Astrocyte (in vitro differentiated cells and primary cell): ENCODE measurements around the gene PGA3. TPM values are rescaled to one million over a fixed set of nuclear protein-coding genes. Genes with fewer than 3 reads are reported as not detected.

Experiments used
- DNase-seq: peaks from one replicate; pipeline ENCODE4 v3.0.0-alpha.2; 2010; ENCODE audit warnings: low read depth
- FAIRE-seq: peaks from 2 replicates; lab custom pipeline; 2011; peaks lifted over from hg19 to GRCh38; lab: Jason Lieb, UNC
- H2AFZ ChIP-seq: 2 replicates; pipeline ENCODE4 v1.6.0; 2012; ENCODE audit warnings: low read depth, low read length, inconsistent platforms
- H3K27ac ChIP-seq: 2 replicates; pipeline ENCODE4 v1.5.1; 2011; ENCODE audit warnings: low read depth, low read length, inconsistent platforms
- H3K27me3 ChIP-seq: 2 replicates; pipeline ENCODE4 v1.6.0; 2011; ENCODE audit warnings: low read length, inconsistent platforms; ENCODE audit not compliant: insufficient read depth
- H3K36me3 ChIP-seq: 2 replicates; pipeline ENCODE4 v1.5.1; 2011; ENCODE audit warnings: low read length, inconsistent platforms; ENCODE audit not compliant: insufficient read depth
- H3K4me1 ChIP-seq: 2 replicates; pipeline ENCODE4 v1.5.1; 2011; ENCODE audit warnings: low read length, inconsistent platforms; ENCODE audit not compliant: insufficient read depth
- H3K4me2 ChIP-seq: 2 replicates; pipeline ENCODE4 v1.6.0; 2012; ENCODE audit warnings: low read length, inconsistent platforms
- H3K4me3 ChIP-seq: 2 replicates; pipeline ENCODE4 v1.5.1; 2011; ENCODE audit warnings: low read depth, mild to moderate bottlenecking, low read length, inconsistent platforms; ENCODE audit not compliant: insufficient read depth
- H3K79me2 ChIP-seq: 2 replicates; pipeline ENCODE4 v1.6.0; 2012; ENCODE audit warnings: mild to moderate bottlenecking, low read length, inconsistent platforms; ENCODE audit not compliant: insufficient read depth
- H3K9ac ChIP-seq: 2 replicates; pipeline ENCODE4 v1.6.0; 2012; ENCODE audit warnings: mild to moderate bottlenecking, low read length, inconsistent platforms
- H3K9me3 ChIP-seq: 2 replicates; pipeline ENCODE4 v1.5.1; 2012; ENCODE audit warnings: low read depth, mild to moderate bottlenecking, low read length, inconsistent platforms; ENCODE audit not compliant: insufficient read depth
- H4K20me1 ChIP-seq: 2 replicates; pipeline ENCODE4 v1.6.0; 2012; ENCODE audit warnings: low read length, inconsistent platforms; ENCODE audit not compliant: insufficient read depth
- H3K27ac Mint-ChIP-seq: one replicate; pipeline ENCODE4 v1.8.0; 2021; ENCODE audit warnings: mild to moderate bottlenecking, mixed read lengths; ENCODE audit not compliant: unreplicated experiment
- H3K27me3 Mint-ChIP-seq: one replicate; pipeline ENCODE4 v1.8.0; 2021; ENCODE audit warnings: low read depth, mixed read lengths; ENCODE audit not compliant: unreplicated experiment
- H3K36me3 Mint-ChIP-seq: one replicate; pipeline ENCODE4 v1.8.0; 2021; ENCODE audit warnings: low read depth, mixed read lengths; ENCODE audit not compliant: unreplicated experiment
- H3K4me1 Mint-ChIP-seq: one replicate; pipeline ENCODE4 v1.8.0; 2021; ENCODE audit warnings: low read depth, mixed read lengths; ENCODE audit not compliant: unreplicated experiment
- H3K4me3 Mint-ChIP-seq: one replicate; pipeline ENCODE4 v1.8.0; 2021; ENCODE audit warnings: mild to moderate bottlenecking, moderate library complexity, mixed read lengths; ENCODE audit not compliant: unreplicated experiment
- H3K9me3 Mint-ChIP-seq: one replicate; pipeline ENCODE4 v1.8.0; 2021; ENCODE audit warnings: mild to moderate bottlenecking, mixed read lengths; ENCODE audit not compliant: unreplicated experiment
- CTCF ChIP-seq: IDR thresholded peaks from 2 replicates; pipeline ENCODE4 v1.5.1; 2011; ENCODE audit warnings: low read depth, mild to moderate bottlenecking, inconsistent platforms, low read length, moderate library complexity; ENCODE audit not compliant: insufficient read depth
- EZH2 ChIP-seq: IDR thresholded peaks from 2 replicates; pipeline ENCODE4 v1.6.1; 2012; ENCODE audit warnings: mild to moderate bottlenecking, low read length, inconsistent platforms; ENCODE audit not compliant: insufficient read depth
- total RNA-seq: library from RNA; stranded (reverse); gene quantifications from 2 replicates; pipeline ENCODE4 v1.2.1, GENCODE V29; 2021

Gene PGA3
- total RNA-seq, 1 donor from 2014 or later, result 0.43 TPM

- peaks cover 28% of the 10 kb centered on the region for H3K4me1 ChIP-seq
- no peak overlapping the region for H3K4me3 ChIP-seq
- H4K20me1 ChIP-seq, result no peaks in the 10 kb centered on the region
- peaks cover 16% of the 10 kb centered on the region for H3K79me2 ChIP-seq
- H3K4me3 Mint-ChIP-seq, result no peak overlapping the region
- H3K9me3 Mint-ChIP-seq, result no peaks in the 10 kb centered on the region
- TF ChIP-seq EZH2 (no peak), CTCF (no peak)
- no peak overlapping the region for H2AFZ ChIP-seq
- no peak overlapping the region for H3K4me2 ChIP-seq
- no peaks in the 10 kb centered on the region for H3K9me3 ChIP-seq
- no peak overlapping the region for H3K27ac ChIP-seq
- no peak overlapping the region for H3K27ac Mint-ChIP-seq
- H3K4me1 Mint-ChIP-seq, result peaks cover 15% of the 10 kb centered on the region
- no peaks in the 10 kb centered on the region for H3K36me3 Mint-ChIP-seq
- peaks cover 10% of the 10 kb centered on the region for H3K27me3 ChIP-seq
- no peaks in the 10 kb centered on the region for H3K36me3 ChIP-seq
- no peak overlapping the region for H3K9ac ChIP-seq
- DNase-seq (no peak), FAIRE-seq (no peak)
- no peaks in the 10 kb centered on the region for H3K27me3 Mint-ChIP-seq
Observed at GRCh38 chr11:61163021-61163420, 40.3 kb upstream of the PGA3 start.

GRCh38 chr11:61163714-61164605 is 39.4 kb upstream of the PGA3 start:
- Histone ChIP-seq H3K9ac (no peak overlapping the region), H3K4me1 (peaks cover 21% of the 10 kb centered on the region), H3K36me3 (no peaks in the 10 kb centered on the region), H3K27me3 (peaks cover 10% of the 10 kb centered on the region), H2AFZ (no peak overlapping the region), H3K9me3 (no peaks in the 10 kb centered on the region), H3K79me2 (peaks cover 9% of the 10 kb centered on the region), H3K27ac (no peak overlapping the region), H3K4me3 (no peak overlapping the region), H4K20me1 (no peaks in the 10 kb centered on the region), H3K4me2 (no peak overlapping the region)
- peaks cover 3% of the 10 kb centered on the region for H3K27me3 Mint-ChIP-seq
- H3K9me3 Mint-ChIP-seq, result no peaks in the 10 kb centered on the region
- H3K4me1 Mint-ChIP-seq, result peaks cover 10% of the 10 kb centered on the region
- no peaks in the 10 kb centered on the region for H3K36me3 Mint-ChIP-seq
- H3K4me3 Mint-ChIP-seq, result no peak overlapping the region
- DNase-seq, result no peak
- no peak for TF ChIP-seq CTCF
- TF ChIP-seq EZH2, result no peak
- H3K27ac Mint-ChIP-seq, result no peak overlapping the region
- no peak for FAIRE-seq
